HepG2 (cell line): ENCODE measurements around the gene ATP1A1. TPM values are rescaled to one million over a fixed set of nuclear protein-coding genes. Genes with fewer than 3 reads are reported as not detected.

Experiments used
- ATAC-seq: fragments of 200-7000 bp; cut with Tn5 transposase; 3 replicates; pipeline ENCODE4 v1.9.1; 2020; ENCODE audit warnings: mild to moderate bottlenecking, moderate library complexity
- BruUV-seq: library from RNA; stranded (reverse); fragments of 400-500 nt; replicated peaks from 2 replicates; lab custom pipeline; 2021; lab: Mats Ljungman, UMichigan
- CTCF ChIA-PET: fragments of 300-600 bp; formaldehyde crosslinking; extraction: SDS; loops from one replicate; lab custom pipeline; 2021; ENCODE audit warnings: low total read pairs, inconsistent platforms, low intra/inter-chr PET ratio; lab: Yijun Ruan, JAX
- POLR2A ChIA-PET: fragments of 350-600 bp; sonication (Branson Sonifier 250); formaldehyde crosslinking; loops from one replicate; lab custom pipeline; 2020; ENCODE audit warnings: antibody characterized with exemption, inconsistent platforms; lab: Yijun Ruan, JAX
- DNase-seq: peaks from one replicate; pipeline ENCODE4 v3.0.0-alpha.2; 2015; ENCODE audit warnings: low spot score
- FAIRE-seq: peaks from 3 replicates; lab custom pipeline; 2011; peaks lifted over from hg19 to GRCh38; lab: Jason Lieb, UNC
- H2AFZ ChIP-seq: one replicate; pipeline ENCODE4 v1.6.1; 2011; ENCODE audit warnings: low read length, inconsistent platforms
- H3K27ac ChIP-seq: fragments of 300-600 bp; 3 replicates; pipeline ENCODE4 v1.8.0; 2011; ENCODE audit warnings: mixed run types, mild to moderate bottlenecking, mixed read lengths, low read length, inconsistent platforms; ENCODE audit not compliant: insufficient read depth; ENCODE audit errors: extremely low read length
- H3K27me3 ChIP-seq, 2 experiments: fragments of 200-600 bp in 1 of 2; 2 replicates in 1 of 2; 3 replicates in 1 of 2; pipeline versions ENCODE4 v1.6.0 to v1.8.0; 2011; ENCODE audit warnings: low read length in 2 of 2, mild to moderate bottlenecking in 2 of 2, moderate library complexity in 2 of 2, inconsistent platforms in 1 of 2; ENCODE audit not compliant: insufficient read depth in 2 of 2, control insufficient read depth in 1 of 2
- H3K36me3 ChIP-seq, 2 experiments: fragments of 200-600 bp in 1 of 2; replicated peaks in 1 of 2; 2 replicates in 1 of 2; 3 replicates in 1 of 2; pipeline versions ENCODE4 v1.5.1 to v1.8.0; 2011; ENCODE audit warnings: low read length in 2 of 2, inconsistent platforms in 1 of 2; ENCODE audit not compliant: insufficient read depth in 2 of 2, control insufficient read depth in 1 of 2
- H3K4me1 ChIP-seq: 2 replicates; pipeline ENCODE4 v1.5.1; 2012; ENCODE audit warnings: low read length, inconsistent platforms; ENCODE audit not compliant: insufficient read depth
- H3K4me2 ChIP-seq: 2 replicates; pipeline ENCODE4 v1.6.0; 2011; ENCODE audit warnings: low read depth, low read length, inconsistent platforms
- H3K4me3 ChIP-seq, 3 experiments: fragments of 200-600 bp in 1 of 3; sonication (generic), shearing (Covaris generic) in 1 of 3; replicated peaks in 1 of 3; 2 replicates each; pipeline ENCODE4 v1.5.1; 2011 to 2016; ENCODE audit warnings: low read length in 3 of 3, inconsistent platforms in 2 of 3, low read depth in 2 of 3, mild to moderate bottlenecking in 2 of 3, control low read depth in 1 of 3, mixed read lengths in 1 of 3; ENCODE audit not compliant: insufficient read depth in 1 of 3
- H3K79me2 ChIP-seq: one replicate; pipeline ENCODE4 v1.6.1; 2011; ENCODE audit warnings: low read length, inconsistent platforms; ENCODE audit not compliant: insufficient read depth
- H3K9ac ChIP-seq: 2 replicates; pipeline ENCODE4 v1.6.0; 2011; ENCODE audit warnings: mild to moderate bottlenecking, low read depth, low read length, inconsistent platforms; ENCODE audit not compliant: insufficient read depth
- H3K9me3 ChIP-seq: 2 replicates; pipeline ENCODE4 v1.5.1; 2012; ENCODE audit warnings: mild to moderate bottlenecking, low read length
- H4K20me1 ChIP-seq: 2 replicates; pipeline ENCODE4 v1.6.0; 2011; ENCODE audit warnings: inconsistent platforms, mild to moderate bottlenecking, low read length, moderate library complexity; ENCODE audit not compliant: insufficient read depth
- HNF1B ChIP-seq: sonication (generic); formaldehyde crosslinking; IDR thresholded peaks from 2 replicates; pipeline ENCODE4 v1.5.1; 2020; ENCODE audit warnings: mild to moderate bottlenecking, moderate library complexity, missing genetic modification reagents
- MAX ChIP-seq: IDR thresholded peaks from 2 replicates; pipeline ENCODE4 v1.6.1; 2012; ENCODE audit warnings: inconsistent platforms
- MXD1 ChIP-seq: sonication (generic); formaldehyde crosslinking; IDR thresholded peaks from 2 replicates; pipeline ENCODE4 v1.4.0; 2020; ENCODE audit warnings: mild to moderate bottlenecking, missing genetic modification reagents
- NCOA2 ChIP-seq: sonication (generic); formaldehyde crosslinking; IDR thresholded peaks from 2 replicates; pipeline ENCODE4 v1.8.0; 2022; ENCODE audit warnings: inconsistent platforms
- PRDM15 ChIP-seq: sonication (generic); formaldehyde crosslinking; IDR thresholded peaks from 2 replicates; pipeline ENCODE4 v1.4.0; 2020; ENCODE audit warnings: missing genetic modification reagents
- RARA ChIP-seq: IDR thresholded peaks from 2 replicates; pipeline ENCODE4 v1.6.1; 2016; ENCODE audit warnings: missing genetic modification reagents, missing compliant biosample characterization
- TFDP1 ChIP-seq: IDR thresholded peaks from 2 replicates; pipeline ENCODE4 v1.6.1; 2016; ENCODE audit warnings: missing compliant biosample characterization, missing genetic modification reagents, borderline replicate concordance
- YEATS2 ChIP-seq: sonication (generic); formaldehyde crosslinking; IDR thresholded peaks from 2 replicates; pipeline ENCODE4 v1.4.0; 2020; ENCODE audit warnings: missing genetic modification reagents, borderline replicate concordance
- ZMAT3 ChIP-seq: sonication (generic); formaldehyde crosslinking; conservative IDR thresholded peaks from 2 replicates; pipeline ENCODE4 v1.7.0; 2021; ENCODE audit warnings: missing genetic modification reagents
- ZNF317 ChIP-seq: sonication (generic); formaldehyde crosslinking; IDR thresholded peaks from 2 replicates; pipeline ENCODE4 v1.5.0; 2020; ENCODE audit warnings: mild to moderate bottlenecking, missing genetic modification reagents
- ZNF350 ChIP-seq: sonication (generic); formaldehyde crosslinking; IDR thresholded peaks from 2 replicates; pipeline ENCODE4 v1.4.0; 2020; ENCODE audit warnings: mild to moderate bottlenecking, low read depth, missing genetic modification reagents, borderline replicate concordance
- ZNF619 ChIP-seq: sonication (generic); formaldehyde crosslinking; IDR thresholded peaks from 2 replicates; pipeline ENCODE4 v1.4.0; 2020; ENCODE audit warnings: mild to moderate bottlenecking, missing genetic modification reagents
- WGBS: methylation state at CpG from one replicate; pipeline ENCODE4 v1.1.6; 2017; ENCODE audit warnings: low lambda C conversion rate; 5-methylcytosine and 5-hydroxymethylcytosine counted together
- in situ Hi-C: cut with HindIII; loops from 2 replicates; pipeline ENCODE4 v1.10.0; 2017; ENCODE audit warnings: low pct_unique_long_range_greater_than_20kb; ENCODE audit not compliant: extremely low pct_ligation_motif_present
- intact Hi-C: fragments of 100-400 bp; cut with micrococcal nuclease; formaldehyde crosslinking; loops from one replicate; pipeline ENCODE4 v1.10.0; 2022; ENCODE audit not compliant: unreplicated experiment
- polyA plus RNA-seq, 8 experiments: library from polyadenylated mRNA; depleted of rRNA in 3 of 8; stranded (reverse) in 7 of 8; unstranded in 1 of 8; fragments of >200 nt; fragmentation: Illumina TruSeq in 4 of 8; extraction: Trizol in 4 of 8; gene quantifications; 2 replicates each; pipeline versions ENCODE4 v1.2.1 to v1.2.3, GENCODE V29; 2011 to 2016; ENCODE audit warnings: low read depth in 4 of 8, missing spikeins in 1 of 8, mixed read lengths in 1 of 8; ENCODE audit not compliant: insufficient read depth in 1 of 8
- total RNA-seq, 5 experiments: library from RNA; depleted of rRNA; stranded (reverse); fragments of >200 nt; fragmentation: Illumina TruSeq; extraction: Trizol; gene quantifications; 2 replicates each; pipeline ENCODE4 v1.2.3, GENCODE V29; 2016; ENCODE audit warnings: low read depth in 1 of 5

ATP1A1 gene
- total and polyA plus RNA-seq, 2 of the 13 experiments (the other 11 are each of a cell fraction or from before 2014, with no cell fraction given) = 280 to 705 TPM

- ATAC-seq (peak; percentile 94), FAIRE-seq (peak; percentile 34), DNase-seq (peak; percentile 93)
- BruUV-seq = TSS peak; percentile 93
- Histone ChIP-seq H3K4me3 (peak overlapping the region in 1 of 3 experiments; percentile 54; a peak in 2 of 6 replicates), H3K9ac (peak overlapping the region; percentile 57), H3K27me3 (no peaks in the 10 kb centered on the region), H4K20me1 (no peaks in the 10 kb centered on the region), H3K4me2 (peak overlapping the region; percentile 64), H3K79me2 (no peaks in the 10 kb centered on the region), H2AFZ (peak overlapping the region; percentile 35), H3K4me1 (peaks cover 52% of the 10 kb centered on the region), H3K36me3 (no peaks in the 10 kb centered on the region), H3K27ac (peak overlapping the region; percentile 53), H3K9me3 (no peaks in the 10 kb centered on the region)
- intact Hi-C loops (no loop called here), in situ Hi-C loops (no loop called here)
- ChIA-PET POLR2A (interaction anchor here (0.6 to 1.8 kb wide), 10 partner anchors 10 to 60 kb away, joined by 3 to 15 read pairs (median 5); no protein-coding TSS in a partner anchor), CTCF (no interaction called here)
- 16% methylated on average over 6 of the region's 13 CpGs for WGBS
- TF ChIP-seq NCOA2 (CRISPR knock-in tag) = peak; percentile 68
- TF ChIP-seq PRDM15 (CRISPR knock-in tag) = peak; percentile 74
- peak; percentile 66; the same call in 1 of the 2 replicates for TF ChIP-seq ZNF350 (CRISPR knock-in tag)
- peak; percentile 29; the same call in 1 of the 2 replicates for TF ChIP-seq MXD1 (CRISPR knock-in tag)
- 0 out of 2 replicates have a peak, but pooled peaks have one; percentile 33 for TF ChIP-seq YEATS2 (CRISPR knock-in tag)
- peak; percentile 92 for TF ChIP-seq MAX
- 0 out of 2 replicates have a peak, but pooled peaks have one; percentile 27 for TF ChIP-seq ZMAT3 (CRISPR knock-in tag)
- TF ChIP-seq RARA (CRISPR knock-in tag) = peak; percentile 47
- TF ChIP-seq ZNF619 (CRISPR knock-in tag) = 0 out of 2 replicates have a peak, but pooled peaks have one; percentile 19
- TF ChIP-seq HNF1B (CRISPR knock-in tag) = peak; percentile 35; the same call in 1 of the 2 replicates
- TF ChIP-seq ZNF317 (CRISPR knock-in tag) = 0 out of 2 replicates have a peak, but pooled peaks have one; percentile 4
- TF ChIP-seq TFDP1 (CRISPR knock-in tag) = peak; percentile 35; the same call in 1 of the 2 replicates
Measured at GRCh38 chr1:116433275-116434257, 60.5 kb downstream of the ATP1A1 start.
